GM18502 (cell line): ENCODE measurements around the gene OXNAD1.
A peak's percentile ranks its signal among the peaks of the same experiment; 100 is the strongest.

Experiments
- ATAC-seq: cut with Tn5 transposase; IDR thresholded peaks from one replicate; pipeline ENCODE4 v1.9.1; 2021; ENCODE audit warnings: mild to moderate bottlenecking; ENCODE audit not compliant: unreplicated experiment, poor library complexity

The OXNAD1 gene, protein sequence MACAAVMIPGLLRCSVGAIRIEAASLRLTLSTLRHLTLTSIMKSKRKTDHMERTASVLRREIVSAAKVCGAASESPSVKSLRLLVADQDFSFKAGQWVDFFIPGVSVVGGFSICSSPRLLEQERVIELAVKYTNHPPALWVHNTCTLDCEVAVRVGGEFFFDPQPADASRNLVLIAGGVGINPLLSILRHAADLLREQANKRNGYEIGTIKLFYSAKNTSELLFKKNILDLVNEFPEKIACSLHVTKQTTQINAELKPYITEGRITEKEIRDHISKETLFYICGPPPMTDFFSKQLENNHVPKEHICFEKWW

DNA sequence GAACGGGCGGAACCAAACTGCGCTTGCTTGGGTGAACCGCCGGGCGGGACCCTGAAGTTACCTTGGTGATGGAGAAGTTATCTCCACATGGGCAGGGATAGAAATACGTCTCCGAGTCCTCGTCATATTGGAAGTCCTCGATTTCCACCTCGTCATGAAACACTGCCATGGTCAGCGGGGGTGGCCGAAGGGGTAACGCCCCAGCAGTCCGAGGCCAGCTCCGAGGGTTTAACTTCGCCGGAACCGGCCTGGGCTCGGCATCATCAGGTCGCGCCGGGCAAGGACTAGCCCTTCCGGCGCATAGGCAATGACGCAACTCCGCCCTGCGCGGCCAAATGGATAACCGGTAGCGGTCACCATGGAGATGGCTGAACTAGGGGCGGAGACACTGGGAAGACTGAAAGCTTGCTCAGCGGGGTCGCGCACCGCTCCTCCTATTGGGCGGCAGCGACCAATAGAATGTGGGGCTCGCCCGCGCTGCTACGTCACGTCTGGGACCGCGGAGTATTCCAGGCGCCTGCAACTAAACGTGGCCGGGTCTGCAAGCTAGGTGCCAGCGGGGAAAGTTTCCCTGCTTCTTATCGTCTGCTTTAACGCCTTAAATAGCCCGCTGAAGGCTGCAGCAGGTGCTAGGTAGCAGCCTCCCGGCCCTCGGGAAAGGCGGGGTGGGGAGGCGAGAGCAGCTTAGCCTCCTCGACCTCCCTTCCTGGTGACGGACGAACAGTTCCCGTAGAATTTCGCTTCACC, at the start of gene OXNAD1, which contains the start of gene DPH3:
TSS of gene OXNAD1 (plus strand) at position 505 of the 747 bp plus-strand sequence. CDS start 5,741 bp downstream, outside the sequence.
TSS of gene DPH3 (minus strand) at position 236 of the 747 bp plus-strand sequence. CDS start at position 169, 67 bp downstream.
- ATAC-seq: peak; percentile 98

DNA sequence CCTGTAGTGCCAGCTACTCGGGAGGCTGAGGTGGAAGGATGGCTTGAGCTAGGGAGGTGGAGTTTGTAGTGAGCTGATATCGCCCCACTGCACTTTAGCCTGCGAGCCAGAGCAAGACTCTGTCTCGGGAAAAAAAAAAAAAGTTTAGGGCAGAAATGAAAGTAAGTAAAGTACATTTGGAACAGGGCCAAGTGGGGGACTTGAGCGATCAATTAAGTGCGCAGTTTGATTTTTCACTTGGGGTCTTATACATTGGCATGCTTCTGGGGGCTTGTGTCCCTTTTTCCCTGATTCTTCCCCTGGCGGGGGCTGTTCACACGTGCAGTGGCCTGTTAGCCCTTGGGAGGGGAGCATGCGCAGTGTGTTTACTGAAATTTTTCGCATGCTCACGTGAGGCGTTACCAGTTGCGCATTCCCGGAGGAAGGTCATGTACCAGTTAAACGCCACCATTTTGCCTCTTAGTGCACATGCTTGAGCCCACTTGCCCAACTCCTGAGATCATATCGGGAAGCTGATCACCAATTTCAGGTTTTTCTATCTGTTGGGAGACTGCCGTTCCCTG, 48.6 kb upstream of the OXNAD1 start:
- ATAC-seq: no peak

DNA sequence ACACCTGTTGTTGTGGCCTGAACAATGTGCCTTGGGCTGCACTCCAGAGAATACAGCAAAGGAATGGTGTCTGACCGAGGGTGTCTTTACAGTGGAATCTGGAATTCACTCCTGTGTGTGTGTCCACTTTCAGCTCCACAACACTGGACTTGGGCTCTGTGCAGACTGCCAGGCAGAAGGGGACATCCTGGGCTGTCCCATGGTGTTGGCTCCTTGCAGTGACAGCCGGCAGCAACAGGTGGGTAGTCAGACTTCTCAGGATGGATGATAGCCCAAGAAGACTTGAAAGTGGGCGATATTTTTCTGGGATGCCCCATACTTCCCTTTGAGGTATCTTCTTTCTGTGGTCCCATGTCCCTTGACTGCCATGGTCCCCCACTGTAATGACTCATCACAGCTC, 45.2 kb upstream of the OXNAD1 start:
- ATAC-seq: no peak

DNA sequence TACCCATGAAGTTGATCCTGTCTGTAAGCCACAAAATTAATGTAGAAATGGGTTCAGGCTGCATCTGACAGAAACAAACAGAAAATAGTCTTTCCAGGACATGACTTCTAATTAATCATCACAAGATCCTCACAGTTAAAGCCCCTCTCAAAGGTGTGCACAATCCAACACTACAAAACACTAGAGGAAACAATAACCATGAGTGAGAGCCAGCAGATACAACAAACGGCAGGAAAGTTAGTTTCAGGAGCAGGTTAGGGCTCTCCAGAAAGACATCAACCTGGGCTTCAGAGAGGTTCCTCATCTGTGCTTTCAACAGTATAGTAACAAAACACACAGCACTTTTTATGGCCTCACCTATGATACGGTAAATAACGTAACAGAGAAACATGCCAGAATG, 43.0 kb upstream of the OXNAD1 start:
- ATAC-seq: no peak

DNA sequence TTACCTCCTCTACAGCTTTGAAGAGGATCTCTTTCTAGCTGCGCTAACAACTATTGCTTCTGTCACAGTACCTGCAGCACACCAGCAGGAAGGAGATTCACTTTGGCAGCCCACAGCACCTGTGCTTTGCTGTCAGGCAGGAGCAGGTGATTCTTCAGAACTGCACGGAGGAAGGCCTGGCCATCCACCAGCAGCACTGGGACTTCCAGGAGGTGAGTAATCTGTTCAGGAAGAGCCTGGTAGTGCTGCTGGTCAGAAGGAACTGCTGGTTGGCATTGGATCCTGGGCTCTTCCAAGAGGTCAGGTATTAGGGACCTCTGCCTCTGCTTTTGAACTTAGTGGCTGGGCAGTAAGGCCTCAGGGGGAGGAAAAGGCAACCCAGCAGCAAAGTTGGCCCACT, 42.5 kb upstream of the OXNAD1 start:
- ATAC-seq: no peak

DNA sequence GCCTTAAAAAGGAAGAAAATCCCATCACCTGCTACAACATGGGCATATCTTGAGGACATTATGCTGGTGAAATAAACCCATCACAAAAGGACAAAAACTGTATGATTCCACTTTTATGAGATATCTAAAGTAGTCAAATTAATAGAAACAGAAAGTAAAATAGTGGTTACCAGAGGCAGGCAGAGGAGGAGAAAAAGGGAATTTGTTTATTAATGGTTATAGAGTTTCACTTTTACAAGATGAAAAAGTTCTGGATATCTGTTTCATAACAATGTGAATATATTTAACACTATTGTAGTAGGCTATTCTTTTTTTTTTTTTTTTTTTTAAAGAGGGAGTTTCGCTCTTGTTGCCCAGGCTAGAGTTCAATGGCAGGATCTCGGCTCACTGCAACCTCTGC, 40.7 kb upstream of the OXNAD1 start:
- ATAC-seq: no peak

DNA sequence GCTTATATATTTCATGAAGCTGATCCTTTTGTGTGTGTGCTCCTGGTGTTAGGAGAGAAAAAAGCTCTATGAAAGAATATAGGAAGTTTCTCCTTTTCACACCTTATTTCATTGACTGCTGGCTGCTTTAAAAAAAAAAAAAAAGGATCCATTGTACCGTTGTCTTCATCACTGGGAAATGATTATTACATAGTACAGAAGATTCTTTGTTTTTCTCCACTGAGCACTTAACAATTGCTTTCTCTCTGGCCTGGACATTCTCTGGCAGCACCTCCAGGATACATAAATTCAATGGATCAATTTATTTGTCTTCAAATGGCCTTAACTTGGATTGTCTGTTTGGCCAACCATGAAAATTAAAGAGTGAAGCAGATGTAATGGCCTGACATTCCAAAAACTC, 37.4 kb upstream of the OXNAD1 start:
- ATAC-seq: no peak

DNA sequence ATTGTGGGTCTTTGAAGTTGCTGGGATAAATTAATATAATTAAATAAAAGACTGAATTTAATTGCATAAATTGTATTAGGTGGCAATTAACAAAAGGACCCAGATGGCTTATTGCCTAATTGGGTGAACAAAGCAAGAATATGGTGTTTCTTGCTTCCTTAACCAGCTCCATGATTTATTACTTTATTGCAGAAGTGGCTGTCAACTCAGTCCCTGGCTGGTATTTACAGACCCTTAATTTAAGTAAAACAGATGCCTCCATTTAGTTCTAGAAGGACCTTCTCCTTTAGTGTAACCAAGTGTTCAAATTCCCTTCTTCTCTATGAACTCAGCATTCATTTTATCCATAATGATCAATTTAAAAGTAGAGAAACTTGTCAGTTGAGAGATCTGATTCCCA, 35.3 kb upstream of the OXNAD1 start:
- no peak for ATAC-seq

DNA sequence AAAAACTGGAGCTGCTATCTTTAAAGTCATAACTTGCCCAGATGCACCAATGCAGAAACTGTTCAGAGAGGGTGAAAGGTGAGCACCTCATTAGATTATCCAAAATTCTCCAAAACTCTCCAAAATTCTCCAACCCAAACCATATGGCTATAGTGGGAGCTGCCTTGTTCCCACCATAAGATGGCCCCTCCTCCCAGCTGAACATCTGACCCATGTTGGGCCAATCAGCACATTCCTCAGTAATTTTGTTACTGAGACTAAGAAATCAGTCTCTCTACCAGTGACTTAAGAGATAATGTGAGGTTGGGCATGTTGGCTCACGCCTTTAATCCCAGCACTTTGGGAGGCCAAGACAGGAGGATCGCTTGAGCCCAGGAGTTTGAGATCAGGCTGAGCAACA, 33.0 kb upstream of the OXNAD1 start:
- ATAC-seq: no peak

DNA sequence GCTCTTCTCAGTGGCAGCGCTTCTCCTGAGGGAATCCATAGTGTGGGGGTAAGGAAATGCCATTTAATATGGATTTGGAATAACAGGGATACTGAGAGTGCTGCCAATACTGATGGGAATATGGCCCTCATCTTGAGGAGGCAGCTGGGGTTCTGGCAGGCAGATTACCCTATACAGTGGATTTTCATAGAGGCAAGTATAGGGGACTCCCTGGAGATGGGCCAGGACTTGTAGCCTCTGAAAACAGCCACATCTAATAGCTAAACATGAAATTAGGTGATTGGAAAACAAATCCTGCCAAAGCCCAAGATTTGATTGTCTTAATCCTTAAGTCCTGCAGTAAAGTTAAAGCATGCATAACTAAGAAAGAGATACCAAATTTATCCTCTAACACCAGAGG, 31.2 kb upstream of the OXNAD1 start:
- no peak for ATAC-seq

DNA sequence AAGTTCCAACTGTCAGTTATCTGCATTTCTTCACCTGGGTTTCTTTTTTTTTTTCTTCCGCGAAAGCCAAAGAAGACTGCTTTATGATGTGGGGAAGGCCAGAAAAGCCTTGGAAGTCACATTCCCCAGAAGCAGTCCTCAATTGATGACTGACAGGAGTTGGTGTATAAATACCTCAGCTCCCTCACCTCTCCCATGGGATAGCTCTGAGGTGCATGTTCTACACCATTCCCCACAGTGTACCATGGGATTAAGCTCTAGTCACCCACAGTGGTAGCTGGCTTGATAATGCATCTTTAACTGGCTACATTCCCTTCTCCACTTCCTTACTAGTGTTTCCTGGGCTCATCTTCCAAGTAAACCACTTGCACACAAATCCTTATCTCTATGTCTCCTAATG, 30.7 kb upstream of the OXNAD1 start:
- no peak for ATAC-seq

DNA sequence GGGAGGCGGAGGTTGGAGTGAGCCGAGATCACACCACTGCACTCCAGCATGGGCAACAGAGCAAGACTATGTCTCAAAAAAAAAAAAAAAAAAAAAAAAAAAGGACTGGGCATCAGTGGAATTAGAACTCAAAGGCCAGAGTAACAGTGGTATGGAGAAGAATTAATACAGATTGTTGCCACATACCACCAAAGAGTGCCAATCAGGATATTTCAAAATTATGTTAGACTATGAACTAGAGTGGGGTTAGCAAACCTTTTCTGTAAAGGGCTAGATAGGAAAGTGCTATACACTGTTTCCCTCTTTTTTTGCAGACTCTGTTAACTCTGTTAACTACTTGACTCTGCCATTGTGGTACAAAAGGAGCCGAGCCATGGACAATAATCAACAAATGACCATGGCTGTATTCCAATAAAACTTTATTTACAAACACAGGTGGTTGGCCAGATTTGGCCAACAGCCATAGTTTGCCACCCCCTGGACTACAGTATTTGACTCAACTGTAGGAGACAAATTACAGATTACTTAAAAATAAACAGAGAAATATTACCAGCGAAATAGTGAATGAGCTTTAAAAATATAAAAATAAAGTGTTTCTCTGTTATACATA, 28.9 kb upstream of the OXNAD1 start:
- ATAC-seq: no peak

DNA sequence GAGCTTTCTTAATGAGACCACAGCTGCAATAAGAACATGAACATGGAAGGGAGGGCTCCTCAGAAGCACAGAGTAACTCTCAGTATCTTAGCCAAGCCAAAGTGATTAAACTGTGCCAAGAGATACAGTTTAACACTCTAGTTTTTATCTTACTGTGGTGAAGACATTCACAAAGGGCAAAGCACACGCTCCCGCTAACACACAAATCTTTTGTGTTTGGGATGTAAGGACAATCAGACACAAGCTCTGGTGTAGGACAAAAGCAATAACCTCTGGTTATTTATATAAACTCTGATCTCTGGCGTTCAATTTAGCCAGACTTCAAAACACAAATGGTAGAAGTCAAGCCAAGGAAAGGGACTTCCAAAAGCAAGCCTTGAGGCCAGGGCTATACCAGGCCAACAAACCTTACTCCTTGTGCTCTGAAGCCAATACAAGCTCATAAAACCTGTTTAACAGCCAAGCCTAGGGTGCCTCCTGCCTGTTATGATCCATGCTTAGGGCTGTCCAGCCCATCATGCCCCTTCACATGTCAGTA, 28.1 kb upstream of the OXNAD1 start:
- no peak for ATAC-seq

DNA sequence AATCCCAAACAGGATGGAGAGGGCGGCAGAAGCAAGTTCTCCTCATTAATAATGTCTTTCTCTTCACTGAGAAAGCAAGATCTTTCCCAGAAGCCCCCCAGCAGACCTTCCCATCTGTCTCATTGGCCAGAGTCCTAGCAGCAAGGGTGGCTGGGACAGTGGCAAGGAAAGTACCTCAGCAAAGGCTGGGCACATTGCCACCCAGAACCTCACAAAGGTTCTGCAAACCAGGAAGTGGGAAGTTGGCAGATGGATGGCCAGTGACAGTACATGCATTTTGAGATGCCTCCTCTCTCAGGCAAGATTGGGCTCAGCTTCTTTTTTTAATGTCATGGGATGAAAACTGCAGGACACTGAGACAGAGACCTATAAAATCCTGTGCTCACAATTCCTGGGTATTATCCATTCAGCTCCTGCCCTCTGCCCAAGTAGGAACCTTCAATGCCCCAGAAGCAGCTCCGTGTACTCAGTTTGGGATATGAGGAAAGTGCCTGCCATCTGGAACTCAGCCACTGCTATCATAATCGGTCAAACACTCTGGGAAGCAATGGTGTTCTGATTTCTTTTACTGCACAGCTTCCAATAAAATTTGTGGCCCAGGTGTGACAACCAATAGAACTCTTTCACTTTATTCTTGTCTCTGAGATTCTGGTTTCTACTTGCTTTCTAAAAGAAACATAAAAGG, 25.8 kb upstream of the OXNAD1 start:
- ATAC-seq: no peak

DNA sequence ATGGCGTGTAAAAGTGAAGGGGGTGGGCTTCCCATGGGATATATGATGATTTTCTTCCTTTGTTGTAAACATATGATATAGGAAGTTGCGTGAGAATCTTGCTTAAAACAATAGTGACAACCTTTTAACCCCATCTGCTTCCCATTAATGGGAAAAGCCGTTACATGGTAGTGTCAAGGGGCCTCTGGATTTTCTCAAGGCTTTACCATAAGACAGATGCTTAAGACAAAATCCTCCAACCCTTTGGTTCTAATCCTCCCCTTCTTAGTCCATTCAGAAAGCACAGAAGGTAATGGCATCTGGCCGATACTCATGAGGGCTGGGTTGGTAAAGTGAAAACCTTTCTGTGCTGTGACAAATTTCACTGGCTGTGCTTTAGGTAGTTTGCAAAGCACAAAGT, 25.2 kb upstream of the OXNAD1 start:
- no peak for ATAC-seq

DNA sequence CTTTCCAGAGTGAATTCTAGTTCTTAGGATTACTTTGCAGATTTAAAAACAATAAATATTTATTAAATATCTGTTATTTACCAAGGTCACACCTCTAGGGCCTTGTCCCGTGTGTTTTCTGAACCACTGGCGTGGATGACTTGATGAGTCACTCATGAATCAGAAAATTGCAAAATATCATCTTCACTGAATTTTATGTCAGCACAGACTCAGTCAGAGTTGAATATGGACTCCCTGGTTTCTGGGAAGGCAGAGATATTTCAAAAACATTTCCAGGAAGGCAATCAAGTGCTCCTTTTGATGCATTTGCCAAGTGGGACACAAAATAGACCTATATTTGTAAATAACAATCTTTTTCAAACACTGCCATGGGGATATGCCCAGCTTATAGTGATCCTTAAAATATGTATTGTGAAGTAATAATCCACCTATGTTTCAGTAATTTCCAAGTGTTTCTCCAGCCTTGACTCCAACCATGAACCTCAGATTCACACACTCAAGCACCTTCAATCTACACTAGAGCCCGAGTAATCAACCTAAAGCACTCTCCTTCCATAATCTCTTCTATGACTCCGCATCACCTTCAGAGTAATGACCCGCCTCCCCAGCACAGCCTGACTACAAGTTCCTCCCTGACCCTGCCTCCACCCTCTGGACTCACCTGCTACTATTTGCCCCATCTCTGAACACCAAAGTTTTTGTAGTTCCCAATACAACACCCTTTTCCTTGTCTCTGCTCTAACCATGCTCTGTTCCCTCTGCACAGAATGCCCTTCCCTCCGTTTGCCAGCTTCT, 24.6 kb upstream of the OXNAD1 start:
- ATAC-seq: no peak

DNA sequence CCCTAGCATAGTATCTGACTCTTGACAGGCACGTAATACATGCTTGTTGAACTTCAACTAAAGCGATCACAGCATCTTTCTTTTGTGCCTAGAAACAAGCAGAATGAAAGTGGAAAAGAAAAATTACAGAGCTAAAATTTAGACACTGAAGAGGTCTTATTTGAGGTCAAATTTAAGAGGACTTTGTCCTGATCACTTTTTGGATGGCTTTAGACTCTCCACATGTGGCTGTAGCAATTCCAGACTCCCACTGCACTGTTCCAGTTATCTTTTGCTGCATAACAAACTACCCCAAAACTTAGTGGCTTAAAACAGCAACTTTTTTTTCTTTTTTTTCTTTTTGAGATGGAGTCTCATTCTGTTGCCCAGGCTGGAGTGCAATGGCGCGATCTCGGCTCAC, 23.8 kb upstream of the OXNAD1 start:
- ATAC-seq: no peak

DNA sequence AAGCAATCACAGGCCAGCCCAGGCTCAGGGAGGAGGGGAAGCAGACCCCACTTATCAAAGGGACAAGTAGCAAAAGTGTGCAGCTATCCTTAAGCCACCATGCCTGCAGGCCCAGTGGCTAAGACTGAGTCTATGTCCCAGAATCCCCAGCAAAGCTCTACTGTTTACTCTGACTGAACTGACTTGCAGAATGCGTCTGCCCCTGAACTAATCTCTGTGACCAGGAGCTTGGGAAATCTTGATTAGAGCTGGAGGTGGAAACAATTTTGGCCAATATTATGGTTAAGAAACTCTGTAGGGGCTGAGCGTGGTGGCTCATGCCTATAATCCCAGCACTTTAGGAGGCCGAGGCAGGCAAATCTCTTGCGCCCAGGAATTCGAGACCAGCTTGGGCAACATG, 22.8 kb upstream of the OXNAD1 start:
- no peak for ATAC-seq

DNA sequence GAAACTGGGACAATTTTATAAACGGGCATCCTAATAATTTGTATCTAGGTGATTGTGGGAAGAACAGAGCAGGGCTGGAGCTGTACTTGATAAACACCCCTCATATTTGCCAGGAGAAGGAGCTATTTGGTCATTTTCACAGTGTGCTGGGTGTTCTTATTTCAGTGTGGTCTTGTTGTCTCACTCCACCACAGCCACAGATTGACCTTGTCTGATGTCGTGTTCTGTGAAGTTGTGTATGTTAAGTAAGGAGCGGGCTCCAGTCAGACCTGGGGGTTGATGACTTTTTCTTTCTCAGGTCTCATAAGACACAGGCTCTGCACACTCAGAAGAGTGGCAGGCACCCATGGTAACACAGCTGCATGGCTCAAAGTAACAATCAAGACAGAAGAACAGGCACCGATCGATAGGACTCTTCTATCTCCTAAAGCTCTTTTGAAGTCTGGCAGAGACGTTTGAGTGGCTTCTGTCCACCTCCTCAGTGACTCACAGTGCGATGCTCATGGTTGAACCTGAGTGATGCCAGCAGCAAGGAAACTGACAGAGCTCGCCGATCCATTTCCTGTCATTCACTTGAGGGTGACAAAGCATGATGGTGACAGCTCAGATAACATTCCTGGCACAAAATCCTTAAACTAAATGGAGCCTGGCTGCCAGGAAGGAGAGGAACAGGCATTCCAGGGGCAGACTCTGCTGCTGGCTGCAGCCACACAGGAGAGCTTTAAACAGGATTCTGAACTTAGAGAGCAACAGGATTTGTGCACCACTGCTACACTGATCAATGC, 21.1 kb upstream of the OXNAD1 start:
- ATAC-seq: no peak
